Lower lobe of right lung (tissue), 2 donors: Measurements from ENCODE around the gene TNFRSF1A. TPM values are rescaled to one million over a fixed set of nuclear protein-coding genes. Genes with fewer than 3 reads are reported as not detected.

Experiments used
- ATAC-seq, 2 donors: fragments of 200-7000 bp; cut with Tn5 transposase; one replicate each; pipeline ENCODE4 v1.9.1; 2020 to 2022; ENCODE audit warnings: mild to moderate bottlenecking in 2 of 2, moderate library complexity in 2 of 2
- DNase-seq: peaks from one replicate; pipeline ENCODE4 v3.0.0-alpha.2; 2020
- H3K27ac ChIP-seq: fragments of 200-600 bp; one replicate; pipeline ENCODE4 v1.8.0; 2022
- H3K27me3 ChIP-seq: fragments of 200-600 bp; one replicate; pipeline ENCODE4 v1.8.0; 2022; ENCODE audit warnings: low read depth
- H3K36me3 ChIP-seq: fragments of 200-600 bp; one replicate; pipeline ENCODE4 v1.8.0; 2022; ENCODE audit warnings: mild to moderate bottlenecking
- H3K4me1 ChIP-seq: fragments of 200-600 bp; one replicate; pipeline ENCODE4 v1.8.0; 2022
- H3K4me3 ChIP-seq: fragments of 200-600 bp; one replicate; pipeline ENCODE4 v1.8.0; 2022; ENCODE audit warnings: mild to moderate bottlenecking
- H3K9me3 ChIP-seq: fragments of 200-600 bp; one replicate; pipeline ENCODE4 v1.8.0; 2022
- CTCF ChIP-seq: fragments of 200-600 bp; IDR thresholded peaks from one replicate; pipeline ENCODE4 v1.8.0; 2022; ENCODE audit warnings: antibody characterized with exemption, mild to moderate bottlenecking
- intact Hi-C: fragments of 100-400 bp; cut with DNase I; formaldehyde crosslinking; loops from one replicate; pipeline ENCODE4 v1.11.0; 2022
- total RNA-seq: library from RNA; stranded (reverse); fragmentation: NEBNext Ultra II Directional; extraction: Animal tissue kit (Norgen Biotek cat#: 25700); gene quantifications from one replicate; pipeline ENCODE4 v1.2.1, GENCODE V29; 2021
- donor health status: DM: no; HTN: yes; CAD: no; lungs with severe emphysema.

The TNFRSF1A gene
- total RNA-seq, 1 donor from 2014 or later: 165 TPM

DNA sequence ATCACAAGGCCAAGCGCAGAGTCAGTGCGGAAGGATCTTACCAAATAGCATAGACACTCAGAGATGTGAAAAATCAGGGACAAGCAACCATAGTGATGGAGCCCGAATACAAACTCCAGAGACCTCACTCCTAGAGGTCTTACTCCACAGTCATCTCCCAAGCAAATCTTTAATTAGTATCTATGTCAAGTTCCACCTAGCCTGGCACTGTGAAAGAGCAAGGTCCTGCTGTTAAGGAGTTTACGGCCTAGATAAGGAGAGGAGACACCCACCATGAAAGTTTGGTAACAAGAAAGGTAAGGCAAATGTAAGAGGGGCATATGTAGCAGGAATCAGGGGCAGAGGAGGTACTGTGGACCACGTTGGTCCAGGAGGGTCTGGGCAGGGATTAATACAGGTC lies 38.8 kb downstream of the TNFRSF1A start:
- H3K4me1 ChIP-seq: peaks cover 15% of the 10 kb centered on the region
- no peak for DNase-seq
- no peaks in the 10 kb centered on the region for H3K27me3 ChIP-seq
- no peak overlapping the region for H3K4me3 ChIP-seq
- intact Hi-C loops: no loop called here
- ATAC-seq: no peak
- no peaks in the 10 kb centered on the region for H3K36me3 ChIP-seq
- TF ChIP-seq CTCF: no peak
- no peak overlapping the region for H3K27ac ChIP-seq
- H3K9me3 ChIP-seq: no peaks in the 10 kb centered on the region

DNA sequence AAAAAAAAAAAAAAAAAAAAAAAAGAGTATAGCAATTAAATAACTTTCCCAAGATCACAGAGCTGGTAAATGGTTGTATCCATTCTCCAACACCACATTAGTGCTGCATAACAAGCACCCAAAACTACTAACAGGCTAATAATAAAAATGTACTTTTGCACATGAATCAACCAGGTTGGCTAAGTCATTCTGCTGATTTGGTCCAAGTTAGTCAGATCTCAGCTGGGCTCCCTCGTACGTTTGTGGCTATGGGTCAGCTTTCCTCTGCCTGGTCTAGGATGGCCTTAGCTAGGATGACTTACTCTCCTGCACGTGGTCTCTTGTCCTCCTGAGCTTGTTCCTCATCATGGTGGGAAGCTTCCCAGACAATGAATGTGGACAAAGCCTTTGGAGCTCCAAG lies 39.3 kb downstream of the TNFRSF1A start:
- ATAC-seq (no peak), DNase-seq (no peak)
- H3K4me3 ChIP-seq: no peak overlapping the region
- TF ChIP-seq CTCF: no peak
- H3K36me3 ChIP-seq: no peaks in the 10 kb centered on the region
- H3K9me3 ChIP-seq: no peaks in the 10 kb centered on the region
- H3K27me3 ChIP-seq: no peaks in the 10 kb centered on the region
- H3K4me1 ChIP-seq: peaks cover 10% of the 10 kb centered on the region
- H3K27ac ChIP-seq: no peak overlapping the region
- intact Hi-C loops: no loop called here

DNA sequence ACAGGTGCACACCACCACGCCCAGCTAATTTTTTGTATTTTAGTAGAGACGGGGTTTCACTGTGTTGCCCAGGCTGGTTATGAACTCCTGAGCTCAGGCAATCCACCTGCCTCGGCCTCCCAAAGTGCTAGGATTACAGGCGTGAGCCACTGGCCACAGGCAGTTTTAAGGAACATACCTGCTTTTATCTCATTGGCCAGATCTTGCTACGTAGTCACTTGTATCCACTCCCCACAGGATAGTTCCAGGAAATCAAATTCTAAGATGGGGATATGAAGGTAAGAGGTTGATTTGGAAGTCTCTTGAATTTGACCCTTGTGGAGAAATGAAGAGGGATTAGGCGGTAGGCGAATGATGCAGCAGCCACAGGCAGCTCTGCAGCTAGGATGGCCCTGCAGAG lies 40.2 kb downstream of the TNFRSF1A start:
- Histone ChIP-seq H3K27ac (no peak overlapping the region), H3K4me1 (peaks cover 1% of the 10 kb centered on the region), H3K9me3 (no peaks in the 10 kb centered on the region), H3K4me3 (no peak overlapping the region), H3K27me3 (no peaks in the 10 kb centered on the region), H3K36me3 (no peaks in the 10 kb centered on the region)
- no peak for TF ChIP-seq CTCF
- DNase-seq: no peak
- intact Hi-C loops: no loop called here
- ATAC-seq: no peak

DNA sequence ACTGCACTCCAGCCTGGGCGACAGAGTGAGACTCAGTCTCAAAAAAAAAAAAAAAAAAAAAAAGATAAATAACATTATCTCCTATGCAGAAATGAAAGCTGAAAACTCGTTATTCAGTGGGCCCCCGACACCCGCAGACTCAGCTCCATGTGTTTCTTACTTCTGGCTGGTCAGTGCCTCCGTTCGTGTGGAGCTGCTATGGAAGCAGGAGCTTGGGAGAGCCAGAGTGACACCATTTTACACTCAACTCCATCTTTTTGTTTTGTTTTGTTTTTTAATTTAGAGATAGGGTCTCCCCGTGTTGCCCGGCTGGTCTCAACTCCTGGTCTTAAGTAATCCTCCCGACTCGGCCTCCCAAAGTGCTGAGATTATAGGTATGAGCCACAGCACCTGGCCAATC lies 44.7 kb downstream of the TNFRSF1A start:
- no peak overlapping the region for H3K4me3 ChIP-seq
- no peaks in the 10 kb centered on the region for H3K27me3 ChIP-seq
- intact Hi-C loops: no loop called here
- no peaks in the 10 kb centered on the region for H3K9me3 ChIP-seq
- peaks cover 12% of the 10 kb centered on the region for H3K4me1 ChIP-seq
- no peaks in the 10 kb centered on the region for H3K36me3 ChIP-seq
- no peak for TF ChIP-seq CTCF
- no peak overlapping the region for H3K27ac ChIP-seq
- ATAC-seq (no peak), DNase-seq (peak; percentile 21)

GRCh38 chr12:6295094-6295811 lies 46.6 kb downstream of the TNFRSF1A start:
- intact Hi-C loops: no loop called here
- TF ChIP-seq CTCF: no peak
- peak overlapping the region; percentile 72 for H3K27ac ChIP-seq
- ATAC-seq (peak; percentile 73 to 84), DNase-seq (peak; percentile 39)
- H3K4me1 ChIP-seq: peaks cover 12% of the 10 kb centered on the region
- no peaks in the 10 kb centered on the region for H3K36me3 ChIP-seq
- no peaks in the 10 kb centered on the region for H3K9me3 ChIP-seq
- no peak overlapping the region for H3K4me3 ChIP-seq
- no peaks in the 10 kb centered on the region for H3K27me3 ChIP-seq
